SHP77 (cell line): ENCODE data around the gene LYPLA2.
A peak's percentile ranks its signal among the peaks of the same experiment; 100 is the strongest.

Source experiments
- DNase-seq, 2 experiments: peaks; one replicate each; lab custom pipeline; 2025; lab: John Stamatoyannopoulos, UW

The LYPLA2 gene

DNA sequence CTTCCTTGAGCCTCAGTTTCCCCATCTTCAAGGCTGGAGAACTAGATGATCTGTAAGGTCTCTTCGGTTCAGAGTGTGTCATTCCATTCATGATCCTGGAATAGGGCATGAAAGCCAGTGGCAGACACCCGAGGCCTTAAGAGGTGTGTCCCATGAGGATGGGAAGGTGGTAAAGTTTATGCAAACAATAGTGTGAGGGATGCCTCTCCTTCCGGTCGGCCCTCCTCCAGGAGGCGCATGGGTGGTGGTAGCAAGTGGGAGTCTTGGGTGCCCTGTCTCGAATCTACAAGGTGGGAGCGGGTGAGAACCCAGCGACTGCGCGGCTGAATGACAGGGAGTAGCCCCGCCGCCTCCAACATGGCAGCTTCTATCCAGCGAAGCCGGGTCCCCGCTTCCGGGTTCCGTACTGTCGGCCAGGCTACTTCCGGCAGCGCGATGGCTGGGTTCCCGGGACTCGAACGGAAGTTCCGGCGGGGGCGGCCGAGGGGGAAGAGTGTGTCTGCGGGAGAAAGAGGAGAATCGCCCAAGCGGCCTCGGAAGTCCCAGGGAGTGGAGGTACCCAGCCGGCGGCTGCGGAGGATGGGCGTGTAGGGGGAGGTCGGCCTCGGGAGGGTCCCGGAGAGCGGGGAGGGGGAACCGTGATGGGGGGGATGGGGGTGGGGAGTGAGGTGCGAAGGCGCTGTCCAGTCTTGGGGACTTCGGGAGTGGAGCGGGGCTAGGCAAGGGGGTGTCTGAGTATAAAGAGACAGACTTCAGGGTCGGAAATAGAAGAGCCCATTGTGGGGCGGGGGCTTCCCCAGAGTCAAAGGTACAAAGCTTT is at the start of gene LYPLA2:
Gene LYPLA2, plus strand, starts transcription at position 450 of the 820 bp plus-strand sequence. CDS start 1,538 bp downstream, outside the sequence.
- peak; percentile 89 to 91 for DNase-seq

DNA sequence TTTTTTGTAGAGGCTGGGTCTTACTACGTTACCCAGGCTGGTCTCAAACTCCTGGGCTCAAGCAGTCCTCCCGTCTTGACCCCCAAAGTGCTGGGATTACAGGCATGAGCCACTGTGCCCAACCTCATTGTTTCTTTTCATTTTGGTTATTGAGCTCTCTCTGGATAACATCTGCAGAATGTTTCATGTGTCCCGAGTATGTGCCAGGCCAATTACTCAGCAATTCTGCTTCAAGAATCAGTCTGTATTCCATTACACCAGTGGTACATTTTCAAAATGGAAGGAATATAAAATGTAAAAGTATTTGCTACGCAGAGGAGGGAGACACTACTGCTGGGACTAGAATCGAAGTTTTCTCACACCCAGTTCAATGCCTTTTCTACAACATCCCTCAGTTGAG is 49.3 kb upstream of the LYPLA2 start:
- no peak for DNase-seq

DNA sequence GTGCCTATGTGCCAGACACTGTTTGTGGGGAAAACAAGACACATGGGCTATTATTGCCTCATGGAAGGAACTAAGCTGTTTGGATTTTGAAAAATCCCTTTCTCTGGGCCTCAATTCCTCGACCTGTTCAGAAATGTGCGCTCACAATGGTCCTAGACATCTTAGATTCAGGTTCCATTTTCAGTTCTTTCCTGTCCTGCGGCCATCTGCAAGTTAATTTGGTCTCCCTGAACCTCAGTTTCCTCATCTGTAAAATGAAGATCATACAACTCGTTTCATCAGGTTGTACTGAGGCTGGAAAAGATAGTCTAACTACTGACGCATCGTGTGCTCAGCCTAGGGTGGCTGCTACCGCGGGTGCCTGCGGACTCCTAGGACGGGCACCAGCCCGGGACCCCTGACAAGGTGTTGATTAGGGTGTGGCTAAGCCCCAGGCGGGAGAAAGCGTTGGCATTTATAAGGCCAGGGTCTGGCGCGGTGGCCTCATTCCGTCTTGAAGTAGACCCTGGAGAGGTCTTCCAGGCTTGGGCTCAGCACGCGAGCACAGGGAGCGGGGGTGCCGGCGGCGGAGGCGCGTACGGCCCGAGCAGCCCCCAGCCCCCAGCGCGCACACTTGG is 48.2 kb upstream of the LYPLA2 start:
- peak in 1 of 2 experiments; percentile 51 for DNase-seq

DNA sequence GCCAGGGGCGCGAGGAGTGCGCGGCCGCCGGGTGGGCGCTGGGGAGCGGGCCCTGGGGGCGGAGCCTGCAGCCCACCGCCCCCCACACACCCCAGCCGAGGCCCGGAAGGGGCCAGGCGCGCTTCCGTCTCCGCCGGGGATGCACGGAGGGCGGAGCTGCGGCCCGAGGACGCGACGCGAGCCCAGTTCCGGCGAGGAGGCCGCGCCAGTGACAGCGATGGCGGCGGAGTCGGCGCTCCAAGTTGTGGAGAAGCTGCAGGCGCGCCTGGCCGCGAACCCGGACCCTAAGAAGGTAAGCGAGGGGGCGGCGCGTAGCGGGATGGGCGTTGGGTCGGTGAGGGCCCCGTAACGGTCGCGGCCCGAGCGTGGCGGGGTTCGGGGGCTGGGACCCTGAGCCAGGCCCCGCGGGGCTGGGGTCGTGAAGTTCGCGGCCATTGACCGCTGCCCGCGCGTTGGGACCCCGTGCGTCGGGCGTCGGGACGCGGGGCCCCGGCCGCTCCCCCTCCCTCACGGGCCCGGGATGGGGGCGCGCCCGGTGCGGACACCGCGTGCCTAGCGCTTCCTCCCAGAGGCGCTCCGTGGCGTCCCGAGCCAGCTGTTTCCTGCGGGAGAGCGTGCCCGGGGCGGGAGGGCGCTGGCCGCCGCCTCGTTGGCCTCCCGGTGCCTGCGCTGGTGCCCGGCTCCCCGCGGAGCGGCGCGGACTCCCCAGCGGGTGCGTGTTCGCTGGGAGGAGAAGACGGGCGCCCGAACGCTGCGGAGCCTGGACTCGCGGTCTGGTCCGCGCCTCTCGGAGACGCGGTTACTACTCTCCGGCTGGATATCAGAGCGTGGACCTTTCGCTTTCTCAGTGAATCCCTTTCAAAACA is 47.4 kb upstream of the LYPLA2 start, which contains the start of gene ELOA:
Gene ELOA, plus strand, starts transcription at position 185 of the 866 bp plus-strand sequence. Its CDS starts 33 bp downstream, at position 218.
- DNase-seq = peak; percentile 31 to 76

DNA sequence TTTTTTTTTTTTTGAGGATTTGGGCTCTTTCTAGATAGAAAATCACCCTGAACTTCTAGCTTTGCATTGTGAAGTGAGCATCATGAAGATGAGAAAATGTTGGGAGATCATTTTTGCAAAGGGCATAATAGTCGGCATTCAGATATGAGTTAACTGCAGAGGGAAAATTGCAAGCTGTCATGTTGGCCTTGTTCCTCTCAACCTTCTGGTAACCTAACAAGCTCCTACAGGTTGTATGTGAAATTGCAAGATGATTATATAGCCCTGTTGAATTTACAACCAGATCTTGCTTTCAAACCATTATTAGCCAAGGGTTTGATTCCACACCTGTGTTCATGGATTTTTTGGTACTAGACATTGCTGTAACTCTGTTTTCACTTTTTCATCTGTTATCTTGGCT is 45.4 kb upstream of the LYPLA2 start:
- DNase-seq = no peak

DNA sequence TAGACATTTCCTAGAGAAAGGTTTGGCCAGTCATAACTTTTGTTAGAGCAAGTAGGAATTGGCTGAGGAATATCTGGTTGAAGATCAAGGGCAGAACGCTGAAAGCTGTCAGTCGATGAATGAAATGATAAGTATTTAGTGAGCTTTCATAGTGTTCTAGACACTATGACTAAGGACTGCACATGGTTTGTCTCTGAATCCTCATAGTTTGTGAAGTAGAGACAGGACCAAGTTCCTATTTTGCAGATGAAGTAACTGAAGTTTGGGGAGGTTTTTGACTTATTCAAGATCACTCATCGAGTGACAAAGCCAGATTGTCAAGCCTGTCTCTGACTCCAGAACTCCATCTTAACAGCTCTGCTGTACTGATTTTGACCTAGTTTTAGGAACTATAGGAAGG is 42.9 kb upstream of the LYPLA2 start:
- no peak for DNase-seq

DNA sequence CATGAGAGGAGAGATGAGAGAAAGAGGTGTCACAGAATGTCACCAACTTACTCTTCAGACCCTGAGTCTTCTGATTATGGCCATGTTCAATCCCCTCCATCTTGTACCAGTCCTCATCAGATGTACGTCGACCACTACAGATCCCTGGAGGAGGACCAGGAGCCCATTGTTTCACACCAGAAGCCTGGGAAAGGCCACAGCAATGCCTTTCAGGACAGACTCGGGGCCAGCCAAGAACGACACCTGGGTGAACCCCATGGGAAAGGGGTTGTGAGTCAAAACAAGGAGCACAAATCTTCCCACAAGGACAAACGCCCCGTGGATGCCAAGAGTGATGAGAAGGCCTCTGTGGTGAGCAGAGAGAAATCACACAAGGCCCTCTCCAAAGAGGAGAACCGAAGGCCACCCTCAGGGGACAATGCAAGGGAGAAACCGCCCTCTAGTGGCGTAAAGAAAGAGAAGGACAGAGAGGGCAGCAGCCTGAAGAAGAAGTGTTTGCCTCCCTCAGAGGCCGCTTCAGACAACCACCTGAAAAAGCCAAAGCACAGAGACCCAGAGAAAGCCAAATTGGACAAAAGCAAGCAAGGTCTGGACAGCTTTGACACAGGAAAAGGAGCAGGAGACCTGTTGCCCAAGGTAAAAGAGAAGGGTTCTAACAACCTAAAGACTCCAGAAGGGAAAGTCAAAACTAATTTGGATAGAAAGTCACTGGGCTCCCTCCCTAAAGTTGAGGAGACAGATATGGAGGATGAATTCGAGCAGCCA is 39.7 kb upstream of the LYPLA2 start:
- peak; percentile 52 to 56 for DNase-seq

DNA sequence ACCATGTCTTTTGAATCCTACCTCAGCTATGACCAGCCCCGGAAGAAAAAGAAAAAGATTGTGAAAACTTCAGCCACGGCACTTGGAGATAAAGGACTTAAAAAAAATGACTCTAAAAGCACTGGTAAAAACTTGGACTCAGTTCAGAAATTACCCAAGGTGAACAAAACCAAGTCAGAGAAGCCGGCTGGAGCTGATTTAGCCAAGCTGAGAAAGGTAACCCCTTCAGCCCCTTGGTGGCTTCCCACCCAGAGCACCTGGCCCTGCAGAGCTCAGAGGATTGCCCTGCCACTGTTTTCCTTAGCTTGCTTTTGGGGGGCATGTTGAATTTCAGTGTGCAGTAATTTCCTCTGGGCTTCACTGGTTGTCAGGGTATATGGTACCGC is 39.1 kb upstream of the LYPLA2 start:
- DNase-seq = no peak

DNA sequence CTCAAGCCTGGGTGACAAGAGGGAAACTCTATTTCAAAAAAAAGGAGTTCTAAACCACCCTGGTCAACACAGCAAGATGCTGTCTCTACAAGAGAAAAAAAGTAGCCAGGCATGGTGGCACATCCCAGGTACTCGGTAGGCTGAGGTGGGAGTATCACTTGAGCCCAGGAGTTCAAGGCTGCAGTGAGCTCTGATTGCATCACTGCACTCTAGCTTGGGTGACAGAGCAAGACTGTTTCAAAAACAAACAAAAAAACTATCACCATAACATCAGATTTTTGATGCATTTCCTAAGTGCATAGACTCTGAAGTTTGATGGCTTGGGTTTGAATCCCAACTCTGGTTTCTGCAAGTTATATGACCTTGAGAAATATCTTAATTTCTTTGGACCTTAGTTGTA is 38.0 kb upstream of the LYPLA2 start:
- no peak for DNase-seq

DNA sequence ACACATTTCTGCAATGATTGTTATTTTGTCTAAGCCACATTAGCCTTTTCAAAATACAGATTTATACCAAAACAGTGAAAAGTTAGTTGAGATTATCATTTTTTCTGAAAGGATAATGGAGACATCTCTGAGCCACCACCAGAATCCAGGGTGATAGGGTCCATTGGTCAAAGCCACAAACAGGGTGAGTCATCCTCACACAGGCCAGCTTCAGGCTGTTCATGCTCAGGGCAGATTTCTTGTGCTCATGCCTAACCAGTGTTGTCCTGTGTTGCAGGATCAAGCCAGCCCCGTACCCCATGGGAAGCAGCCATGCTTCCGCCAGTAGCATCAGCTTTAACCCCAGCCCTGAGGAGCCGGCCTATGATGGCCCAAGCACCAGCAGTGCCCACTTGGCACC is 34.3 kb upstream of the LYPLA2 start:
- no peak for DNase-seq

DNA sequence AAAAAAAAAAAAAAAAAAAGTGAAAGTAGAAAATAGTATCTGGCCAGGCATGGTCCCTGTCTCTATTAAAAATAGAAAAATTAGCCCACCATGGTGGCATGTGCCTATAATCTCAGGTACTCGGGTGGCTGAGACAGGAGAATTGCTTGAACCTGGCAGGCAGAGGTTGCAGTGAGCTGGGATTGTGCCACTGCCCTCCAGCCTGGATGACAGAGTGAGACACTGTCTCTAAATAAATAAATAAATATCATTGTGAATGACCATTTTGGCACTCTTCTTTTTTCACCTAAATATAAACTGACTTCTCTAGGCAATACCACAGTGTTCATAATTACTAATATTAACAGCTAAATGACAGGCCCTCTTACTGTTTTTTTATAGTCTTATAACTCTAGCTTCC is 33.1 kb upstream of the LYPLA2 start:
- DNase-seq = no peak

DNA sequence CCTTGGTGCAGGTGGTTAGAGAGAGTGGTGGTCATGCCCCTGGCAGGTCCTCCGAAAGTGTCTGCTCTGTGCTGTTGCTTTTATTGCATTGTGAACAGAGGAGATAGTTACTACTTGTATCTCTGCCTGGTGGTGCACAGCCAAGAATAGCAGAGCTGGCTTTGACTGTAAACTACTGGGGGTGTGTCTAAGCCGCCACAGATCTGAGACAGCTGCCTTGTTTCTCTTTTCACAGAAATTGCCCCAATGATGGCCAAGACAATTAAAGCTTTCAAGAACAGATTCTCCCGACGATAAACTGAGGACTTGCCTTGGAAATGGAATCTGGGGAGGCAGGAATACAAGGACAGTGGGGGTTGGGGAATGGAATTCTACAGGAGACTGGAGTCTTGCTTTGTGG is 31.7 kb upstream of the LYPLA2 start:
- no peak for DNase-seq

DNA sequence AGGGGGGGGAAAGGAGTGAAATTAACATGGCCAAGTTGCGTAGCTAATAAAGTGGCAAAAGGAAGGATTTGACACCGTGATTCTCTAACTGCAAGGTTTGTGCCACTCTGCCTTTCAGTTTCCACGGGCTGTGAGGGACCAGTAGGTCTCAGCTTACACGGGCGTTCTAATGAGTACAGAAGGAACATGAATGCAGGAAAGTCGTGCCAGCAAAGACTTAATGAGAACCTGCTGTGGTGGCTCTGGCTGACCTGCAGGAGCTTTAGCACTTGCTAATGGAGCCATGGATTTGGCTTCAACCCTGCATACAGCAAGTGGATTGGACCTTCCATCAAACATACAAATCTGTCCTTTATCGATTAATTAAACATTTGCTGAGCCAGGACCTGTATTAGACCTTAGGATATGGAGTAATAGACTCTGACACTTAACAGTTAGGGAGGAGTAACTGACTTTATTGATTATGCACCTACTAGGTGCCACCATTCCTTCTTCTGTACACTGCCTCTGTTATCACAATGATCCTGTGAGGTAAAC is 27.8 kb upstream of the LYPLA2 start:
- no peak for DNase-seq

DNA sequence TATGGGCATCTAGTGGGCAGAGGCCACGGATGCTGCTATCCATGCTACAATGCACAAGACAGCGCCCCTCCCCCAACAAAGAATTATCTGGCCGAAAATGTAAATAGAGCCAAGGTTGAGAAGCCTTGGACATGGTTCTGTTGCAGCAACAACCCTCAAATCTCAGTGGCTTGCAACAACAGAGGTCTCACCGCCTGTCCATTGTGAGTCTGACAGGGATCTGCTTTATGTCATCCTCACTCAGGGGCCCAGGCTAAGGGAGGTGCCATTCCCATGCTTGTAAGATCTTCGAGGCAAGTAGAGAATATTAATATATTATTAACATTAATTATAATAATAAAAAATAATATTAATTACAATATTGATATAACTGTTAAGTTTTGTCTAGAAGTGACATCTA is 22.2 kb upstream of the LYPLA2 start:
- DNase-seq = no peak

DNA sequence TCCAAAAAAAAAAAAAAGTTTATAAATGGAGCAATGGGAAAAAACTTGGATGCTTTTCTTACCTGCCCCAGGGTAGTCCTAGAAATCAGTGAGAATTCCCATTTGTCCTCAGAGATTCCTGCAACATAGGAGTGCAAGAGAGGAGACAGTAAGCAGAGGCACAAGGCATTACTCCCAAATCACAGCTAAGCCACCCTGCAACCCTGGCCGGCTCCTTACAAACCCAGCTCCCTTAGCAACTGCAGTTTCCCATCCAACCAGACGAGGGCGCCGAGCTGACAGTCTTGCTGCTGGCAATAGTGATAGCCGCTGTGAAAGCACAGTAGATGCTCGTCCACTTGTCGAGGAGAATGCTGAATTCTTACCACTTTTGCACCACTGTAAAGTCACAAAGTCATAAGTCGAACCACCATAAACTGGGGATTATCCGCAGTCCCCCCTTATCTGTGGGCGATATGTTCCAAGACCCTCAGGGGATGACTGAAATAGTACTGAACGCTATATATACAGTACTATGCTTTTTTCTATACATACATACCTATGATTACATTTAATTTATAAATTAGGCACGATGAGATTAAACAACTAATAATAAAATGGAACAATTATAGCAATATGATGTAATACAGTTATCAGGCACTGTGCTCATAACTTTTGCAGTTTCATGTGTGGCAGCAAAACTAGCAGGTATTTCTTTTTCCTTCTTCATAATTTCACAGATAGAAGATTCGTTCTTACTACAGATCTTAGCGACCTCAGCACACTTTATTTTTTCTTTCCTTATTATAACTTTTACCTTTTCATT is 18.7 kb upstream of the LYPLA2 start:
- DNase-seq = peak; percentile 61 to 65

DNA sequence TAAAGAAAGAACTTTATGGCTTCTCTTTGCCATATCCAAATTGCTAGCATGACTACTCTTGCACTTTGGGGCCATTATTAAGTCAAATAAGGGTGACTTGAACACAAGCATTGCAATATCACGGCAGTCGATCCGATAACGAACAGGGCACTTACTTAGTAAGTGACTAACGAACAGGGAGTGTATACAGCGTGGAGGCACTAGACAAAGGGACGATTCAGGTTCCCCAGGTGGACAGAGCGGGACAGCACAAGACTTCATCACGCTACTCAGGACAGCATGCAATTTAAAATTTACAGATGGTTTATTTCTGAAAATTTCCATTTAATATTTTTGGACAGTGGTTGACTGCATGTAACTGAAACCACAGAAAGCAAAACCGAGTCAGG is 18.1 kb upstream of the LYPLA2 start:
- DNase-seq = no peak

DNA sequence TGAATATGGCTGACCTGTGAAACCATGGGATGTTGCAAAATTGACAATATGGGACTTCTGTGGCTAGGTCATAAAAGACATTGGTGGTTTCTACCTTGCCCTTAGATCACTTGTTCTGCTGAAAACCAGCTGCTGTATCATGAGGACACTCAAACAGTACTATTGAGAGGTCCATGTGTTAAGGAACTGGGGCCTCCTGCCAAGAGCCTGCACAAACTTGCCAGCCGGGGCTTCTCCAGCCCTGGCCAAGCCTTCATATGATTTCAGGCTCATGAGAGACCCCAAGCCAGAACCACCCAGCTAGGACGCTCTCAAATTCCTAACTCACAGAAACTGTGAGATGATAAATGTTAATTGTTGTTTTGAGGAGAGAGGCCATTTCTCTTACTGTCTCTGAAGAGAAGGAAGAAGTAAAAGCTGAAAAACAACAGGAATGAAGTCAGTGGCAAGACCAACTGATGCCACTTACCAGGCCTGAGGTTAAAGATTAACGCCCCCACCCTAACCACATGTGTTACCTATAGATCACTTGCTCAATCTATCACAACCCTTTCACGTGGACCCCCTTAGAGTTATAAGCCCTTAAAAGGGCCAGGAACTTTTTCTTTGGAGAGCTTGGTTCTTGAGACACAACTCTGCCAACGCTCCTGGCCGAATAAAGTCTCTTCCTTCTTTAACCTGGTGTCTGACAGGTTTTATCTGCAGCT is 16.6 kb upstream of the LYPLA2 start:
- DNase-seq = no peak

DNA sequence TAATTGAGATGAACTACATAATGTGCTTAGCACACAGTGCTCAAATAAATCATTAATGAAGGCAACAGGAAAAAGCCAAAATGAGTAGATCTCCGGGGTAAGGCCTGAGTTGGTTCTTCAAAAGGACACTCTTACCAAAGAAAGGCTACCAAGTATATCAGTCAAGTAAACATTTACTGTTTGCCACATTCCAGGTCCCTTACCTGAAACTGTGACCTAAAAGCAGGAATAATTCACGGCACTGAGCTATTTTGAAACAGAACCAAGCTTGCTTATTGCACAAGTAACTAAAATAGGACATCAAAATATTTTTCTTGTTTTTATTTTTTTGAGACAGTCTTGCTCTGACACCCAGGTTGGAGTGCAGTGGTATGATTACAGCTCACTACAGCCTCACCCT is 14.7 kb upstream of the LYPLA2 start:
- DNase-seq = no peak

DNA sequence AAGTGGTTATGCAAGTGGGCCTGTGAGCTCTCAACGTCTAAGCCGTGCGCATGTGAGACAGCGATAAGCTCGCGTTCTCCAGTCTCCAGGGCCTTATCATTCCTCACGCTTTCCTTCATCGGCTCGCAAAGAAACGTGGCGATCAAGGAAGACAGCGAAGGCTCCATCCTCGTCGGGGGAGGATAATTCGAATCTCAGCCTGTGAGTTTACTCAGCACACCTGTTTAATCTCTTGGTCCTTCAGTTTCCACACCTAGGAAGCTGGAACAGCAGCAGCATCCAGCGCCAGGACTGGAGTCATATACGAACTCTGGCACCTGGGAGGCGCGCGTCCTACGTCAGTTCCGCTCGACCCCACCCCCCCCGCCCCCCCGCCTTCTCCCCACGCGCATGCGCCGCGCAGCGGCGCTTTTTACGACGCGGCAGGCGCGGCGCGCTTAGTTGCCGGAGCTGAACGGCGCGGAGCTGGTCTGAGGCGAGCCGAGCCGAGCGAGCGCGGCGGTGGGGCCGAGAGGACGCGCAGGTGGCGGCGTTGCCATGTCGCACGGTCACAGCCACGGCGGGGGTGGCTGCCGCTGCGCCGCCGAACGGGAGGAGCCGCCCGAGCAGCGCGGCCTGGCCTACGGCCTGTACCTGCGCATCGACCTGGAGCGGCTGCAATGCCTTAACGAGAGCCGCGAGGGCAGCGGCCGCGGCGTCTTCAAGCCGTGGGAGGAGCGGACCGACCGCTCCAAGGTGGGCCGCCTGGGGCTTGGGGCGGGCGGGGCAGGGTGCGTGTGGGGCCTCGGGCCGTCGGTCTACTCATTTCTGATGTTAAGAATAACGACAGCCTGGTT is 12.7 kb upstream of the LYPLA2 start, which contains the start of gene PITHD1:
Gene PITHD1, plus strand, starts transcription at position 440 of the 836 bp plus-strand sequence. Its CDS starts 98 bp downstream, at position 538.
- DNase-seq = peak; percentile 73 to 87
